Lung (tissue), 12 donors: ENCODE measurements around the gene LYPD6B. TPM values are rescaled to one million over a fixed set of nuclear protein-coding genes. Genes with fewer than 3 reads are reported as not detected.
A peak's percentile ranks its signal among the peaks of the same experiment; 100 is the strongest.

ENCODE experiments used
- ATAC-seq: fragments of 200-7000 bp; cut with Tn5 transposase; one replicate; pipeline ENCODE4 v1.9.1; 2020; ENCODE audit warnings: moderate number of reproducible peaks; ENCODE audit not compliant: insufficient read depth, low FRiP score
- DNase-seq, 3 donors: peaks; one replicate each; pipeline ENCODE4 v3.0.0-alpha.2; 2013 to 2017
- H3K27ac ChIP-seq, 2 donors: one replicate each; pipeline ENCODE4 v1.5.1; 2013; ENCODE audit warnings: mild to moderate bottlenecking in 2 of 2, moderate library complexity in 2 of 2, control low read depth in 1 of 2, inconsistent platforms in 1 of 2, low read depth in 1 of 2, low read length in 1 of 2
- H3K27me3 ChIP-seq, 3 donors: one replicate each; pipeline ENCODE4 v1.5.1; 2013; ENCODE audit warnings: low read length in 2 of 3; ENCODE audit not compliant: control insufficient read depth in 3 of 3, insufficient read depth in 3 of 3
- H3K36me3 ChIP-seq, 4 donors: one replicate each; pipeline ENCODE4 v1.5.1; 2013; ENCODE audit warnings: low read length in 4 of 4, mild to moderate bottlenecking in 1 of 4, moderate library complexity in 1 of 4; ENCODE audit not compliant: control insufficient read depth in 4 of 4, insufficient read depth in 4 of 4
- H3K4me1 ChIP-seq, 5 donors: one replicate each; pipeline ENCODE4 v1.5.1; 2013; ENCODE audit warnings: low read length in 5 of 5, mild to moderate bottlenecking in 2 of 5, moderate library complexity in 1 of 5; ENCODE audit not compliant: control insufficient read depth in 5 of 5, insufficient read depth in 5 of 5
- H3K4me3 ChIP-seq: one replicate; pipeline ENCODE4 v1.5.1; 2013; ENCODE audit warnings: mild to moderate bottlenecking, control low read depth, moderate library complexity
- H3K9ac ChIP-seq, 2 donors: one replicate each; pipeline ENCODE4 v1.5.1; 2013; ENCODE audit warnings: low read length in 2 of 2, control low read depth in 1 of 2; ENCODE audit not compliant: insufficient read depth in 1 of 2
- H3K9me3 ChIP-seq, 4 donors: one replicate each; pipeline ENCODE4 v1.5.1; 2013; ENCODE audit warnings: low read length in 3 of 4, mild to moderate bottlenecking in 1 of 4, moderate library complexity in 1 of 4; ENCODE audit not compliant: control insufficient read depth in 4 of 4, insufficient read depth in 3 of 4
- WGBS, 2 donors: extraction: QIAGEN DNeasy Blood & Tissue Kit; methylation state at CpG; one replicate each; pipeline ENCODE4 v1.1.7; 2013; 5-methylcytosine and 5-hydroxymethylcytosine counted together
- polyA plus RNA-seq, 2 donors: library from polyadenylated mRNA; stranded (reverse); fragments of 200-250 nt; gene quantifications; one replicate each; pipeline ENCODE4 v1.2.1, GENCODE V29; 2013
- total RNA-seq, 2 donors: library from RNA; depleted of rRNA in 1 of 2; stranded (reverse); fragments of >200 nt in 1 of 2; gene quantifications; one replicate each; pipeline ENCODE4 v1.2.1, GENCODE V29; 2014 to 2021
- TF ChIP-seq, protein P1 (sequence below): IDR thresholded peaks from 2 replicates; pipeline ENCODE4 v1.5.1; 2012; ENCODE audit warnings: mild to moderate bottlenecking; ENCODE audit errors: control extremely low read depth, extremely low read depth
- donor health status: control.
- donor health status: control.
- donor health status: Bipolar disorder and iron deficiency.
- donor health status: healthy.
- donor health status: DM: yes; HTN: yes; CAD: no.

Gene LYPD6B
- total and polyA plus RNA-seq, 4 donors, result 2.5 to 12.4 (median 3.4) TPM

DNA sequence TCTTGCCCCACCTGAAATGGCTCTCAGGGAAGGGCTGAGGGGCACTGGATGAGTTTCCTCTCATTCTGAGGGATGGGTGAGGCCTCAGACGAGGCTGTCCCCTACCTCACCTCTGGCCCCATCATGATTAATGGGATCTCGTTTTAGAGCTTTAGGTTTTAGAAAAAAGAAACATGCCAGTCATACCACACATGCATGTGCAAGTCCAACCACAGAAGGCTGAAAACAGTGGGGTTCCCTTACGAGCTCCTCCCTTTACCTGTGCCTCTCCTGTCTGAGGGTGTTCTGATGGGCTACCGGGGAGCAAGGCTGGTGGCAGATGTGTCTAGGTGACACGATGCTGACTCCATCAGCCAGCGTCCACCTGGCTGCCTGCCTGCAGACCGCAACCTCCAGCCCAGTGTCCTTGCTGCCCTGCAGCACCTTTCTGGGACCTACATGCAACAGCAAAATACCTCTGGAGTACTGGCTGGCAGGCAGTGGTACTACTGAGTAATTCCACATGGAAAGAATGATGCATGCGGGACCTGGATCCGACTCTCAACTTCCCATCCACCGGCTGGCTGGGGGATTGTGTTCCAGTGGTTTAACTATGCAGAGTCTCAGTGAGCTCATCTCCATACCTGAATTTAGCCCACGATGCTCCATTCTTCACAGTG is 9.1 kb upstream of the LYPD6B start:
- TF ChIP-seq, protein P1, sequence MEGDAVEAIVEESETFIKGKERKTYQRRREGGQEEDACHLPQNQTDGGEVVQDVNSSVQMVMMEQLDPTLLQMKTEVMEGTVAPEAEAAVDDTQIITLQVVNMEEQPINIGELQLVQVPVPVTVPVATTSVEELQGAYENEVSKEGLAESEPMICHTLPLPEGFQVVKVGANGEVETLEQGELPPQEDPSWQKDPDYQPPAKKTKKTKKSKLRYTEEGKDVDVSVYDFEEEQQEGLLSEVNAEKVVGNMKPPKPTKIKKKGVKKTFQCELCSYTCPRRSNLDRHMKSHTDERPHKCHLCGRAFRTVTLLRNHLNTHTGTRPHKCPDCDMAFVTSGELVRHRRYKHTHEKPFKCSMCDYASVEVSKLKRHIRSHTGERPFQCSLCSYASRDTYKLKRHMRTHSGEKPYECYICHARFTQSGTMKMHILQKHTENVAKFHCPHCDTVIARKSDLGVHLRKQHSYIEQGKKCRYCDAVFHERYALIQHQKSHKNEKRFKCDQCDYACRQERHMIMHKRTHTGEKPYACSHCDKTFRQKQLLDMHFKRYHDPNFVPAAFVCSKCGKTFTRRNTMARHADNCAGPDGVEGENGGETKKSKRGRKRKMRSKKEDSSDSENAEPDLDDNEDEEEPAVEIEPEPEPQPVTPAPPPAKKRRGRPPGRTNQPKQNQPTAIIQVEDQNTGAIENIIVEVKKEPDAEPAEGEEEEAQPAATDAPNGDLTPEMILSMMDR, result no peak
- H3K9me3 ChIP-seq, result no peaks in the 10 kb centered on the region
- DNase-seq (no peak), ATAC-seq (no peak)
- peaks cover 0 to 3% (median 0%) of the 10 kb centered on the region in 5 donors for H3K4me1 ChIP-seq
- no peak overlapping the region for H3K9ac ChIP-seq
- peaks cover 0 to 3% (median 0%) of the 10 kb centered on the region in 3 donors for H3K27me3 ChIP-seq
- no peak overlapping the region for H3K4me3 ChIP-seq
- WGBS, 2 donors, result 80 to 88% methylated on average over 11 of the region's 11 CpGs
- H3K27ac ChIP-seq, result no peak overlapping the region
- H3K36me3 ChIP-seq, result no peaks in the 10 kb centered on the region

DNA sequence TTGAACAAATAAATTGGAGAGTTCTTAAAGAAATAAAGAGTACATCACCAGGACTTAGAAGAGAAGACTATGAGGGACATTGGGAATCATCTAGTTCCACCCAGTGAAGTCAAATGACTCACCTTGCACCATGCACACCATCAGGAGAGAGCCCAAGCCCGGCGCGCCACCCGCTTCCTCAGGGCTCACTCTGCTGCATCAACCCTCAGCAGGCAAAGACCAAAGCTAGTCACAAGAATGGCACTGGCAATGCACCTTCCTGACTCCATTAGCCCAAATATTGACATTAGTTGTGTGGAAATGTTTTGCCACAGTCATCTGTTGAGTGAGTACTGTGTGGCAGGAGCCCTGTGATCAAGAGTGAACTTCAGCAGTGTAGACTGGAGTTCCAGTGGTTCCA is 7.1 kb upstream of the LYPD6B start:
- ATAC-seq, result no peak
- DNase-seq, result no peak
- Histone ChIP-seq H3K9me3 (no peaks in the 10 kb centered on the region), H3K27me3 (peaks cover 0 to 3% (median 0%) of the 10 kb centered on the region in 3 donors), H3K36me3 (no peaks in the 10 kb centered on the region), H3K9ac (no peak overlapping the region), H3K27ac (no peak overlapping the region), H3K4me1 (peaks cover 0 to 3% (median 0%) of the 10 kb centered on the region in 5 donors), H3K4me3 (no peak overlapping the region)
- TF ChIP-seq, protein P1, result no peak
- 94 to 99% methylated on average over 4 of the region's 4 CpGs for WGBS, 2 donors

DNA sequence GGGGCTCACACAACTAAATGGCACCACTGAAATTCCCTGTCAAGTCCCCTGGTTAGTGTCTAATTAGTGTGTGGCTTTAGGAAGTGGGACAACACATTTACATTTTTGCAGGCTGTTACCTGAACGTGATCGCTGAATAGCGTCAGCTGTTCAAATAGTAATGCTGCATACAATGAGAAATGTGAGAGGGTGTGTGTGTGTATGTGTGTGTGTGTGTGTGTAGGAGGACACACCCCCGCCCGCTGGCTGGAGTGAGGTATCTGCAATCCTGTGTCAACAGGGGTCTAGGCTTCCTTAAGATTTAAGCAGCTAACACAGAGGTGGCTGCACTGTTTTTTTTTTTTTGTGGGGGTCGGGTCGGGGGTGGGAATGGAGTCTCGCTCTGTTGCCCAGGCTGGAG is 4.8 kb upstream of the LYPD6B start:
- H3K9me3 ChIP-seq, result no peaks in the 10 kb centered on the region
- peaks cover 0 to 3% (median 0%) of the 10 kb centered on the region in 3 donors for H3K27me3 ChIP-seq
- ATAC-seq (no peak), DNase-seq (peak; percentile 50 to 69 (median 59))
- no peaks in the 10 kb centered on the region for H3K36me3 ChIP-seq
- TF ChIP-seq, protein P1, result no peak
- no peak overlapping the region for H3K27ac ChIP-seq
- 75 to 83% methylated on average over 5 to 8 of the region's 8 CpGs for WGBS, 2 donors
- H3K4me3 ChIP-seq, result no peak overlapping the region
- no peak overlapping the region for H3K9ac ChIP-seq
- H3K4me1 ChIP-seq, result peaks cover 0 to 5% (median 0%) of the 10 kb centered on the region in 5 donors

DNA sequence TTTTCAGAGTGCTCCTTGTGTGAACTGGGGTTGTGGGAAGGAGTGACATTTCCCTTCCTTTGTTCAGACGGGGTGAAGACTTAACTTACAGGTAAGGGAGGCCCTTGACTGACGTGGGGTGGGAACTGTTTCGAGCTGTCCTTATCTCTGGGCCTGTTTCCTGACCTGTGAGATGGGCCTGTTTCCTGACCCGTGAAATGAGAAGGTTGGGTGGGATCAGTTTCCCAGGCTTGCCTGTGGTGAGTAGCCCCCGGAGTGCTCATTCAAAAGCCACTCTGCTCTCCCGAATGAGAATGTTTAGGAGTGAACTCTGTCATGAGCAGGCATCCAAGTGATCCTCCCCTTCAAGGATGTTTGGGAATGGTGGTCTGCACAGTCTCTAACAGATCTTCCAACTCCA is 4.1 kb upstream of the LYPD6B start:
- Histone ChIP-seq H3K4me3 (no peak overlapping the region), H3K9me3 (no peaks in the 10 kb centered on the region), H3K4me1 (peaks cover 0 to 10% (median 3%) of the 10 kb centered on the region in 5 donors), H3K27me3 (peaks cover 0 to 5% (median 0%) of the 10 kb centered on the region in 3 donors), H3K36me3 (no peaks in the 10 kb centered on the region), H3K9ac (no peak overlapping the region), H3K27ac (no peak overlapping the region)
- TF ChIP-seq, protein P1, result no peak
- no peak for DNase-seq
- WGBS, 2 donors, result 74 to 78% methylated on average over 6 of the region's 6 CpGs
- ATAC-seq, result no peak
